A549 (cell line): ENCODE results near the gene RIT1. TPM values are rescaled to one million over a fixed set of nuclear protein-coding genes. Genes with fewer than 3 reads are reported as not detected.

ENCODE experiments used
- ATAC-seq, 2 experiments: fragments of 200-7000 bp in 1 of 2; fragments of >200 bp in 1 of 2; cut with Nextera tagmentation in 1 of 2; cut with Tn5 transposase in 1 of 2; 3 replicates each; pipeline versions ENCODE4 v1.8.0 to v1.9.1; 2018 to 2020; ENCODE audit warnings: mild to moderate bottlenecking in 1 of 2, moderate library complexity in 1 of 2
- CTCF ChIA-PET: fragments of 300-600 bp; sonication (Branson Sonifier 250); formaldehyde crosslinking; extraction: SDS; loops from one replicate; lab custom pipeline; 2021; ENCODE audit warnings: antibody characterized with exemption, inconsistent platforms; lab: Yijun Ruan, JAX
- POLR2A ChIA-PET: fragments of 350-600 bp; formaldehyde crosslinking; extraction: SDS; loops from one replicate; lab custom pipeline; 2021; ENCODE audit warnings: antibody characterized with exemption, inconsistent platforms; lab: Yijun Ruan, JAX
- DNase-seq, 2 experiments: peaks; one replicate each; pipeline versions ENCODE4 v3.0.0 to v3.0.0-alpha.2; 2011 to 2016; ENCODE audit warnings: low read depth in 1 of 2, low spot score in 1 of 2
- FAIRE-seq: peaks from 2 replicates; lab custom pipeline; 2011; peaks lifted over from hg19 to GRCh38; lab: Jason Lieb, UNC
- H3K27ac ChIP-seq, 2 experiments: fragments of >200 bp; sonication (Bioruptor Twin); formaldehyde crosslinking; 3 replicates each; pipeline ENCODE4 v1.5.1; 2016 to 2017
- H3K4me1 ChIP-seq: fragments of >200 bp; sonication (Bioruptor Twin); formaldehyde crosslinking; 3 replicates; pipeline ENCODE4 v1.6.1; 2016
- H3K4me2 ChIP-seq: fragments of >200 bp; sonication (Bioruptor Twin); formaldehyde crosslinking; 3 replicates; pipeline ENCODE4 v1.6.1; 2016
- H3K4me3 ChIP-seq: fragments of >200 bp; sonication (Bioruptor Twin); formaldehyde crosslinking; 3 replicates; pipeline ENCODE4 v1.5.1; 2016
- H3K9me3 ChIP-seq: fragments of >200 bp; sonication (Bioruptor Twin); formaldehyde crosslinking; 3 replicates; pipeline ENCODE4 v1.6.1; 2016
- BHLHE40 ChIP-seq: IDR thresholded peaks from 2 replicates; pipeline ENCODE4 v1.6.1; 2012; ENCODE audit warnings: low read depth, low read length, inconsistent platforms
- CBX2 ChIP-seq: fragments of 200-600 bp; sonication (generic); IDR thresholded peaks from 2 replicates; pipeline ENCODE4 v1.6.1; 2016; ENCODE audit warnings: low read depth, mild to moderate bottlenecking, borderline replicate concordance
- CEBPB ChIP-seq, 2 experiments: fragments of >200 bp in 1 of 2; sonication (Bioruptor Twin) in 1 of 2; formaldehyde crosslinking in 1 of 2; IDR thresholded peaks; 2 replicates each; pipeline ENCODE4 v1.6.1; 2012 to 2016
- CHD4 ChIP-seq: fragments of 200-600 bp; sonication (generic); IDR thresholded peaks from 2 replicates; pipeline ENCODE4 v1.6.1; 2016; ENCODE audit warnings: antibody characterized with exemption, mild to moderate bottlenecking, borderline replicate concordance
- CTCF ChIP-seq: fragments of >200 bp; sonication (Bioruptor Twin); formaldehyde crosslinking; IDR thresholded peaks from 3 replicates; pipeline ENCODE4 v1.5.1; 2016
- E2F6 ChIP-seq: IDR thresholded peaks from 2 replicates; pipeline ENCODE4 v1.6.1; 2012; ENCODE audit warnings: low read depth, borderline replicate concordance
- EHF ChIP-seq: fragments of 250-450 bp; sonication (Bioruptor Pico); IDR thresholded peaks from 2 replicates; pipeline ENCODE4 v1.5.0; 2020; ENCODE audit warnings: mild to moderate bottlenecking
- EHMT2 ChIP-seq: fragments of 200-600 bp; sonication (generic); IDR thresholded peaks from 2 replicates; pipeline ENCODE4 v1.6.1; 2016; ENCODE audit warnings: antibody characterized with exemption, low read depth, mild to moderate bottlenecking, moderate library complexity
- ESRRA ChIP-seq: fragments of 150-350 bp; IDR thresholded peaks from 2 replicates; pipeline ENCODE4 v1.6.1; 2014; ENCODE audit warnings: mild to moderate bottlenecking, low read length, borderline replicate concordance
- FOSB ChIP-seq: fragments of 250-450 bp; sonication (Bioruptor Pico); IDR thresholded peaks from 2 replicates; pipeline ENCODE4 v1.5.0; 2020; ENCODE audit warnings: mild to moderate bottlenecking, moderate library complexity
- FOSL2 ChIP-seq, 2 experiments: fragments of 450-650 bp in 1 of 2; fragments of >200 bp in 1 of 2; sonication (Bioruptor Twin) in 1 of 2; formaldehyde crosslinking; IDR thresholded peaks; 2 replicates each; pipeline versions ENCODE4 v1.5.0 to v1.6.1; 2016 to 2020; ENCODE audit warnings: mild to moderate bottlenecking in 1 of 2, moderate library complexity in 1 of 2
- FOXS1 ChIP-seq: fragments of 250-450 bp; sonication (Bioruptor Pico); IDR thresholded peaks from 2 replicates; pipeline ENCODE4 v1.5.0; 2020; ENCODE audit warnings: mild to moderate bottlenecking, moderate library complexity
- GATA3 ChIP-seq: IDR thresholded peaks from 2 replicates; pipeline ENCODE4 v1.6.1; 2012; ENCODE audit warnings: borderline replicate concordance
- HDAC2 ChIP-seq: fragments of 200-600 bp; sonication (generic); IDR thresholded peaks from 2 replicates; pipeline ENCODE4 v1.6.1; 2016
- HEYL ChIP-seq: fragments of 250-450 bp; sonication (Bioruptor Pico); IDR thresholded peaks from 2 replicates; pipeline ENCODE4 v1.8.0; 2021; ENCODE audit warnings: mild to moderate bottlenecking, moderate library complexity
- HOXA7 ChIP-seq: fragments of 250-450 bp; sonication (Bioruptor Pico); IDR thresholded peaks from 2 replicates; pipeline ENCODE4 v1.5.0; 2020; ENCODE audit warnings: mild to moderate bottlenecking, moderate library complexity
- HOXB5 ChIP-seq: fragments of 250-450 bp; sonication (Bioruptor Pico); IDR thresholded peaks from 2 replicates; pipeline ENCODE4 v1.5.0; 2020; ENCODE audit warnings: mild to moderate bottlenecking, moderate library complexity
- JUN ChIP-seq, 2 experiments: fragments of >200 bp; sonication (Bioruptor Twin); formaldehyde crosslinking; IDR thresholded peaks; 2 replicates in 1 of 2; 3 replicates in 1 of 2; pipeline ENCODE4 v1.6.1; 2016 to 2017
- KDM1A ChIP-seq: fragments of 200-600 bp; sonication (generic); IDR thresholded peaks from 2 replicates; pipeline ENCODE4 v1.6.1; 2016; ENCODE audit warnings: low read depth, mild to moderate bottlenecking
- KDM5A ChIP-seq: fragments of 200-600 bp; sonication (generic); IDR thresholded peaks from 2 replicates; pipeline ENCODE4 v1.6.1; 2016; ENCODE audit warnings: antibody characterized with exemption, mild to moderate bottlenecking
- MAFK ChIP-seq: fragments of 450-650 bp; IDR thresholded peaks from 2 replicates; pipeline ENCODE4 v1.6.1; 2014; ENCODE audit not compliant: partially characterized antibody
- NFE2L2 ChIP-seq: fragments of 150-350 bp; conservative IDR thresholded peaks from 2 replicates; pipeline ENCODE4 v1.6.1; 2014; ENCODE audit warnings: low read length
- PBX3 ChIP-seq: IDR thresholded peaks from 2 replicates; pipeline ENCODE4 v1.6.1; 2012
- PHF8 ChIP-seq: fragments of 200-600 bp; sonication (generic); IDR thresholded peaks from 2 replicates; pipeline ENCODE4 v1.6.1; 2016; ENCODE audit warnings: low read depth, mild to moderate bottlenecking, antibody characterized with exemption, moderate library complexity, borderline replicate concordance
- POLR2A ChIP-seq: IDR thresholded peaks from 2 replicates; pipeline ENCODE4 v1.6.1; 2012; ENCODE audit warnings: mild to moderate bottlenecking, low read length
- POLR2AphosphoS2 ChIP-seq: conservative IDR thresholded peaks from 2 replicates; pipeline ENCODE4 v1.6.1; 2012; ENCODE audit warnings: low read length, improper control_type of control experiment, inconsistent platforms
- RAD21 ChIP-seq, 2 experiments: fragments of >200 bp in 1 of 2; sonication (Bioruptor Twin) in 1 of 2; formaldehyde crosslinking in 1 of 2; IDR thresholded peaks in 1 of 2; conservative IDR thresholded peaks in 1 of 2; 2 replicates in 1 of 2; 3 replicates in 1 of 2; pipeline ENCODE4 v1.6.1; 2012 to 2018; ENCODE audit warnings: inconsistent platforms in 1 of 2
- RCOR1 ChIP-seq: fragments of 150-350 bp; IDR thresholded peaks from 2 replicates; pipeline ENCODE4 v1.6.1; 2014; ENCODE audit warnings: antibody characterized with exemption, low read length, low read depth
- RNF2 ChIP-seq: fragments of 200-600 bp; sonication (generic); IDR thresholded peaks from 2 replicates; pipeline ENCODE4 v1.6.1; 2016; ENCODE audit warnings: low read depth, mild to moderate bottlenecking, antibody characterized with exemption, moderate library complexity, borderline replicate concordance
- SMC3 ChIP-seq: fragments of >200 bp; sonication (Bioruptor Twin); formaldehyde crosslinking; IDR thresholded peaks from 3 replicates; pipeline ENCODE4 v1.6.1; 2018; ENCODE audit warnings: inconsistent platforms
- SREBF2 ChIP-seq: fragments of 450-650 bp; IDR thresholded peaks from 2 replicates; pipeline ENCODE4 v1.6.1; 2014; ENCODE audit warnings: mild to moderate bottlenecking, moderate library complexity
- TP53 ChIP-seq: fragments of 250-450 bp; sonication (Bioruptor Pico); IDR thresholded peaks from 2 replicates; pipeline ENCODE4 v1.5.0; 2021; ENCODE audit warnings: mild to moderate bottlenecking, moderate library complexity
- ZFP36 ChIP-seq: fragments of 450-650 bp; IDR thresholded peaks from 2 replicates; pipeline ENCODE4 v1.6.1; 2014; ENCODE audit warnings: borderline replicate concordance; ENCODE audit not compliant: partially characterized antibody
- WGBS: methylation state at CpG from one replicate; pipeline ENCODE4 v1.1.6; 2017; ENCODE audit errors: missing lambda C conversion rate; 5-methylcytosine and 5-hydroxymethylcytosine counted together
- polyA plus RNA-seq, 4 experiments: library from polyadenylated mRNA; depleted of rRNA in 3 of 4; stranded (reverse); fragments of >200 nt; fragmentation: RNase III in 1 of 4; extraction: RNeasy Plus Mini Kit Qiagen cat#74134 plus additional on column Dnase treatment in 1 of 4; gene quantifications; 2 replicates in 3 of 4; 3 replicates in 1 of 4; pipeline ENCODE4 v1.2.3, GENCODE V29; 2011 to 2017

RIT1 gene
- polyA plus RNA-seq, 2 of the 4 experiments (the other 2 are of a cell fraction) = 23.6 to 51.9 TPM

- no peak overlapping the region for H3K4me3 ChIP-seq
- POLR2A ChIA-PET = no interaction called here
- DNase-seq = no peak
- no peaks in the 10 kb centered on the region for H3K4me1 ChIP-seq
- no peak overlapping the region for H3K27ac ChIP-seq
- FAIRE-seq = no peak
- TF ChIP-seq ESRRA = no peak
- TF ChIP-seq HOXB5 (CRISPR knock-in tag) = no peak
- no peak for TF ChIP-seq HOXA7 (CRISPR knock-in tag)
- TF ChIP-seq TP53 (CRISPR knock-in tag) = no peak
- no peak for TF ChIP-seq E2F6
- TF ChIP-seq ZFP36 = no peak
- TF ChIP-seq HEYL (CRISPR knock-in tag) = no peak
- no peak for TF ChIP-seq POLR2AphosphoS2
- no peak for TF ChIP-seq RCOR1
- TF ChIP-seq PBX3 = no peak
- no peak for TF ChIP-seq EHF
- TF ChIP-seq CHD4 = no peak
- TF ChIP-seq MAFK = no peak
- TF ChIP-seq SMC3 = no peak
- no peak for TF ChIP-seq SREBF2
- TF ChIP-seq CEBPB (IDR thresholded peaks at IDR 0.05) = no peak
- no peak for TF ChIP-seq BHLHE40
- TF ChIP-seq GATA3 = no peak
- no peak for TF ChIP-seq POLR2A
- TF ChIP-seq NFE2L2 = no peak
- TF ChIP-seq, all 56 proteins: peak for 0
- Histone ChIP-seq H3K4me2 (no peak overlapping the region), H3K9me3 (no peaks in the 10 kb centered on the region)
- WGBS = 96% methylated on average over 2 of the region's 2 CpGs
- no peak for ATAC-seq
- CTCF ChIA-PET = interaction anchor here (0.6 to 1.8 kb wide), 6 partner anchors 9 to 117 kb away, joined by 3 to 8 read pairs (median 4); no protein-coding TSS in a partner anchor
Measured at GRCh38 chr1:155899683-155900082, 11.5 kb downstream of the RIT1 start.

GRCh38 chr1:155898888-155899287, 12.3 kb downstream of the RIT1 start:
- Histone ChIP-seq H3K4me3 (no peak overlapping the region), H3K4me1 (peaks cover 6% of the 10 kb centered on the region), H3K4me2 (no peak overlapping the region)
- FAIRE-seq (no peak), ATAC-seq (no peak)
- ChIA-PET CTCF (interaction anchor here (0.5 to 1.8 kb wide), 9 partner anchors 14 to 116 kb away, joined by 3 to 8 read pairs (median 3); no protein-coding TSS in a partner anchor), POLR2A (no interaction called here)
- no peak for TF ChIP-seq FOSB (CRISPR knock-in tag)
- TF ChIP-seq CEBPB (IDR thresholded peaks at IDR 0.05) = no peak
- no peak for TF ChIP-seq BHLHE40
- TF ChIP-seq KDM1A = no peak
- no peak for TF ChIP-seq KDM5A
- no peak for TF ChIP-seq FOXS1
- TF ChIP-seq HOXA7 (CRISPR knock-in tag) = no peak
- TF ChIP-seq RCOR1 = no peak
- TF ChIP-seq RNF2 = no peak
- TF ChIP-seq JUN (IDR thresholded peaks at IDR 0.05) = no peak
- TF ChIP-seq CTCF = no peak
- no peak for TF ChIP-seq FOSL2 (IDR thresholded peaks at IDR 0.05)
- no peak for TF ChIP-seq FOSL2 (CRISPR knock-in tag; IDR thresholded peaks at IDR 0.05)
- no peak for TF ChIP-seq PHF8
- no peak for TF ChIP-seq ZFP36
- no peak for TF ChIP-seq EHMT2
- TF ChIP-seq CBX2 = no peak
- no peak for TF ChIP-seq RAD21 (conservative IDR thresholded peaks at IDR 0.05 in 1 of 2, IDR thresholded peaks at IDR 0.05 in 1 of 2)
- TF ChIP-seq HDAC2 = no peak
- TF ChIP-seq, all 56 proteins: peak for 0
- Histone ChIP-seq H3K27ac (no peak overlapping the region), H3K9me3 (no peaks in the 10 kb centered on the region)
- DNase-seq = no peak
- WGBS = 85% methylated on average over 2 of the region's 2 CpGs
